GM12891 (cell line): ENCODE measurements around the gene GSTM3.

Source experiments
- POLR2A ChIP-seq: IDR thresholded peaks from 2 replicates; pipeline ENCODE4 v1.6.1; 2011; ENCODE audit warnings: low read depth, low read length, control low read depth
- POLR2AphosphoS5 ChIP-seq: IDR thresholded peaks from 2 replicates; pipeline ENCODE4 v1.6.1; 2011; ENCODE audit warnings: low read depth, low read length, control low read depth
- TAF1 ChIP-seq: IDR thresholded peaks from 2 replicates; pipeline ENCODE4 v1.6.1; 2011; ENCODE audit warnings: low read depth, low read length, control low read depth

GRCh38 chr1:109786112-109786480 lies 45.3 kb upstream of the GSTM3 start:
- TF ChIP-seq POLR2AphosphoS5 (no peak), POLR2A (no peak), TAF1 (no peak)
